ENCODE measurements around the gene RNF182.
"Not testable (repeated sequence)": the region's sequence is repeated elsewhere in the genome, so short reads cannot be mapped to it uniquely, and the experiment has no call there.

DNA sequence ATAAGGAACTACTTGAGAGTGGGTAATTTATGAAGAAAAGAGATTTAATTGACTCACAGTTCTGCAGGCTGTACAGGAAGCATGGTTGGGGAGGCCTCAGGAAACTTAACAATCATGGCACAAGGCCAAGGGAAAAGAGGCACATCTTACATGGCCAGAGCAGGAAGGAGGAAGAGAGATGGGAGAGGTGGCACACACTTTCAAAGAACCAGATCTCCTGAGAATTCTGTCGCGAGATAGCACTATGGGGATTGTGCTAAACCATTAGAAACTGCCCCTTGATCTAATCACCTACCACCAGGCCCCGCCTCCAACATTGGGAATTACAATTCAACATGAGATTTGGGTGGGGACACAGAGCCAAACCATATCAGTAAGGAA lies 11.1 kb downstream of the RNF182 start:
- TF ChIP-seq, protein P1, sequence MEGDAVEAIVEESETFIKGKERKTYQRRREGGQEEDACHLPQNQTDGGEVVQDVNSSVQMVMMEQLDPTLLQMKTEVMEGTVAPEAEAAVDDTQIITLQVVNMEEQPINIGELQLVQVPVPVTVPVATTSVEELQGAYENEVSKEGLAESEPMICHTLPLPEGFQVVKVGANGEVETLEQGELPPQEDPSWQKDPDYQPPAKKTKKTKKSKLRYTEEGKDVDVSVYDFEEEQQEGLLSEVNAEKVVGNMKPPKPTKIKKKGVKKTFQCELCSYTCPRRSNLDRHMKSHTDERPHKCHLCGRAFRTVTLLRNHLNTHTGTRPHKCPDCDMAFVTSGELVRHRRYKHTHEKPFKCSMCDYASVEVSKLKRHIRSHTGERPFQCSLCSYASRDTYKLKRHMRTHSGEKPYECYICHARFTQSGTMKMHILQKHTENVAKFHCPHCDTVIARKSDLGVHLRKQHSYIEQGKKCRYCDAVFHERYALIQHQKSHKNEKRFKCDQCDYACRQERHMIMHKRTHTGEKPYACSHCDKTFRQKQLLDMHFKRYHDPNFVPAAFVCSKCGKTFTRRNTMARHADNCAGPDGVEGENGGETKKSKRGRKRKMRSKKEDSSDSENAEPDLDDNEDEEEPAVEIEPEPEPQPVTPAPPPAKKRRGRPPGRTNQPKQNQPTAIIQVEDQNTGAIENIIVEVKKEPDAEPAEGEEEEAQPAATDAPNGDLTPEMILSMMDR (conservative IDR thresholded peaks at IDR 0.05 in 1 of 2, IDR thresholded peaks at IDR 0.05 in 1 of 2; ENCODE audit: extremely low read depth in 1 of 2, insufficient read depth in 1 of 2, low read depth in 1 of 2, low read length in 2 of 2) = not testable (repeated sequence)
- TF ChIP-seq EZH2 (IDR thresholded peaks at IDR 0.05; ENCODE audit: borderline replicate concordance, low read length) = not testable (repeated sequence)

Data from mammary epithelial cell (primary cell).